Activated CD8-positive, alpha-beta memory T cell treated with anti-CD3 and anti-CD28 coated beads, Interleukin-2, amount 50 U/mL, for 4 hours (primary cell): ENCODE results near the gene ANKRD18A.
"Not testable (repeated sequence)": the region's sequence is repeated elsewhere in the genome, so short reads cannot be mapped to it uniquely, and the experiment has no call there.

Experiments
- DNase-seq: peaks from one replicate; pipeline ENCODE4 v3.0.0-alpha.2; 2020

The ANKRD18A gene

DNA sequence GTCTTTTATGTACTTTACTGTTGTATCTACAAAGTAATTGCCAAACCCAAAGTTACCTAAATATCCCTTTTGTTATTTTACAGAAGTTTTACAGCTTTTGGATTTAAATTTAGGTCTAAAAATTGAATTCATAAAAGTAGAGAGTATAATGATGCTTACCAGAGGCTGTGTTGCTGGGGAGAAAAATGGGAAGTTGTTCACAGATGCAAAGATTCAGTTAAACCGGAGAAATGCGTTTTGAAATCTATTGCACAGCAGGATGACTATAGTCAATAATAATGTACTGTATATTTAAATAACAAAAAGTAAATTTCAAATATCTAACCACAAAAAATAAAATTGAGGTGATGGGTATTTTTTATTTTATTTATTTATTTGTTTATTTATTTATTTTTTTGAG lies 2.6 kb upstream of the ANKRD18A start:
- no peak for DNase-seq

DNA sequence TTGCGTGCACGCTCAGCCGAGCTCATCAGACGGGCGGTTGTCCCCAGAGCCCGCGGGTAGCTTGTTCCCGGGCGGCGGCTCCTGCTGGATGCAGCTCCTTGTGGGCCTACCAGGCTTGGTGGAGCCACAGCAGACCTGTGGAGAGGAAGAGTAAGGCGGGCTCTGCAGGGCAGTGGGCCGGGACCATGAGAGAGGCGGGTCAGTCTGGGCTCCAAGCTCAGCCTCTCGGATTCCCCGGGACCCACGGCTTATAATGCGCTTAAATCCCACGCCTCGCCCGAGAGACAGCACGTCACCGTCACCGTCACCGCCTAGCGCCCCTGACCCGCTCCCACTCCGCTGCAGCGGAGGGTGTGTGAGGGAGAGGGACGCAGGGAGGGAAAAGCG lies 1.9 kb upstream of the ANKRD18A start:
- DNase-seq = no peak

DNA sequence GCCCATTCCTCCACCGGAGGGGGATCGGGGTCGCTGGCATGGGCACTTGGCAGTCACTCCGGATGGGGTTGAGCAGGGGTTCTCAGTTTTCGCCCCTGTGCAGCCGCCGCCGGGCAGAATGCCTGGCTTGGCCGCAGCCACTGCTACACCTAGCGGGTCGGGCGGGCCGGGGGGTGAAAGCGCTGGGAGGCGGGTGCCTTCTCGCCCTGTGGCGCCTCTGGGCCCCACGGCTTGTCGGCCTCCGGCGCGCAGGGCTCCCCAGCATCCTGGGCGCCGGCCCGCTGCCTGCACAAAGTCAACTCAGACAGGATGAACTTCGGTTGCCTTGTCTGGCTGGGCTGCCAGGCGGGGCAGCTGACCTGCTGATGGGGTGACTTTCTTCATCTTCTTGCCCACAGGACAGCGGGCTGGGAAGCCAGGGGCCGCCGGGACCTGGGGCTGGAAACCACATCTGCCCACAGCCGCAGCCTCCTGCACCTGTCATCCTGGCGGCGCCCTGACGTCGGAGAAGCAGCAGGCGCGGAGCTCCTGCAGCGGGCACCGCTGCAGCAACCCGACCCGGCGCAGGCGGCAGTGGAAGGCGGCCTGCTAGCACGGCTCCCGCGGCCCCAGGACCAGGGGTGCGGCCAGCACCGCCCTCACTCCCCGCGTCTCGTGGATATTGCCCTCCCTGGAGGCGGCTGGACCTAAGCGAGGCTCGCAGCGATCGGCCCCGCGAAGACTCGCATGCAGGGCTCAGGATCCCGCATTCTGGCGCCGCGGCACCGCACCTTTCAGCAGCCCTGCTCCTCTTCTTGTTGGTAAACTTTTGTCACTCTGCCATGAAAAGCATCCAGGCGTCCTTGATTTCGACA lies 1.3 kb upstream of the ANKRD18A start:
- peak; percentile 36 for DNase-seq

DNA sequence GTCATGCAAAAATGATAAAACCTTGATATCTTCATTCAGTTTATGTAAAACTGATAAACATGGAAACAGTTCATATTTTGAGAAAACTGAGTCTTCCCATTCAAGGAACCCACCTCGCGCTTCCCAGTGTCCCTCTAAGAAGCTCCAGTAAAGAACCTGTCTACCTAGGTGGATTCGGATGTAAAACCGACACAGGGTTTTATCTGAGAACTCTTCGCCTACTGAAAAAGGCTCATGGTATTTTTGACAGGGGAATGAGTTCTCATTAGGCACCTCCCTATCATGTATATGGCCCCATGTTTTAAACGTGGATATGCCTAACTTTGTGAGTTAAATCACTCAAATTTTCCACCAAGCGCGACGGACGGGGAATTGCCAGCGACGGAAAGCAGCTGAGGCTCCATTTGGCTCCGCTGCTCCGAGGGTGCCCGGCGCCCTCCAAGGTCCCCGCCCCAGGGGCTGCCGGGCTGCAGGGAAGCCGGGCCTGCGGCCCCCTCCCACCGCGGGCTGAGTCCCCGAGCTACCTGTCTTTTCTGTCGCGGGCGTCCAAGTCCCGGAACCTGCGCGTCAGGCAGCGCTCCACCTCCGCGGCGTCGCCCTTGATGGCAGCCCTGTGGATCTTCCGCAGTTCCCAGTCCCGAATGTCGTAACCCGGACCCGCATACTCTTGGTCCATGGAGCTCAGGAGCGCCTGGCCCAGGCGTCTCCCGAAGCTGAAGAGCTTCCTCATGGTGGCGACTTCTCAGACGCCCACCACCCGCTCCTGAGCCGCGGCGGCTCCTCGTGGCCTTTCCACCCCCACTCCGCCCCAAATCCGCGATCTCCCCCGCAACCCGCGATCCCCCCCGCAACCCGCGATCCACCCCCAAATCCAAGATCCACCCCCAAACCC lies 594 bp downstream of the ANKRD18A start:
- DNase-seq = peak; percentile 16

DNA sequence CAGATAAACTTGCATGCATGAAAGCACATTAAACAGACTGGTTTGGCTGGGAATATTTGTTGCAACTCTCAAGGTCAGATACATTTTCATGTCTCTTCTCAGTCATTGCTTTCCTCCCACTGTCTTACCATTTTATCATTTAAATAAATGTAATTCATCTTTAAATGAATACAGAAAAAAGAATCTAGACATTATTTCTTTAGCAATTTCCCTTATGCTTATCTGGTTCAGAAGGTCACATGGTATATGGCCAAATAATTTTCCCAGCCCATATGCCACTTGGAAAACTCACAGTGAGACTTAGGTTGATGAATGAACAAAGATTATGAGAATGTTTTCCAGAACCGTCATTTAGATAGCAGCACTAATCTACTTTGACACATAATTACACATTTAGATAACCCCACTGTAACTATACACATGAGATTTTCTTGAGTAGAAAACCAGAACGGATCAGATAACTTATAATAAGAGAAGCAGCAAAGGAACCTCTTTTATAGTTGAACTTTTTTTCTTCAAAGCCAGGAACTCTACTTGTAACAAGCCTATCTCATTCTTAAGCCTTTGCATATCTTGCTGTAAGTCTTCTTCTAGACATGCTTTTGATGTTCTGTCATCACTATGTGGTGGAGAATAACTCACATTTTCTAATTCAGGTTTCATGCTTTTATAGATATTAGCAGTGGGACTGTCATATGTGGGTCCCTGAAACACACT lies 22.2 kb downstream of the ANKRD18A start:
- not testable (repeated sequence) for DNase-seq

DNA sequence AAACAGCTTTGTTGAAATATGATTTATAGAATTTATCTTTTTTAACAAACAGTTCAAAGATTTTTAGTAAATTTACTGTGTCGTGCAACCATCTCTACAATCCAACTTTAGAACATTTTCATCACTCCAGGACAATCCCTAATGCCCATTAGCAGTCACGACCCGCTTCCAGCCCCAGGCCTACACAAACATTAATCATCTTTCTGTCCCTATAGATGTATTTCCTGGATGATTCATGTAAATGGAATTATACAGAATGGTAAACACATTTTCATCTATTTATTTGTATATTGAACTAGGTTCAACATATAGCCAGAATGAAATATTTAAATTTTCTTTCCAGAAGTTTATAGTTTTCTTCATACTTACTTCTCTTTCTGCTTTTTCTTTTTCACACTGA lies 25.3 kb downstream of the ANKRD18A start:
- DNase-seq = not testable (repeated sequence)

DNA sequence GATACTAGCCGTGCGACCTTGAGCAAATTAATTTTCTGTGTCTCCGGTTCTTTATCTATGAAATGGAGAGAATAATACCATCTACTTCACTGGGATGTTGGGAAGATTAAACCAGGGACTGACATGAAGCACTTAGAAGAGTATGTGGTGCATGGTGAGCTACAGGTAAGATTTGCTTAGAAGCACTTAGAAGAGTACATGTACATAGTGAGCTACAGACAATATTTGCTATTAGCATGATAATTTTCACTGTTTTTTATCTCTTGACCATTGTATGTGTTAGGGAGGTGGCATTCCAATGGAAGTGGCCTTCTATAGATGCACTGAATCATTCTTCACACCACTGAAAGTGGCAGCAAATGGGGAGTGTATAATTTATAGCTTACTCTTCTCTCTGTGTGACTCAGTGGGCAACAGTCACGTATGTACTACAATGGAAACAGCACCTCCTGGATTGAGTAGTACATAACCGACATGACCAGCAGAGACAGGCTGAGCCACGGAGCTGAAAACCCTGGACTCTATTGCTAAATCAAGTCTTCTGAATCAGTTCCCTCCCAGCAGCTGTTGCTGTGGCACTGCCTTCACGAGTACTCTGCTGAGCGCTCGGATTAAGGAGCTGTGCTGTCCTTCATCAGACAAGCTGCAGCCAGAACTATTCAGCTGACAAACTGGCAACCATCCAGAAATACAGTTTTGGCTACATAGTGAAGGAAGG lies 28.9 kb downstream of the ANKRD18A start:
- not testable (repeated sequence) for DNase-seq

DNA sequence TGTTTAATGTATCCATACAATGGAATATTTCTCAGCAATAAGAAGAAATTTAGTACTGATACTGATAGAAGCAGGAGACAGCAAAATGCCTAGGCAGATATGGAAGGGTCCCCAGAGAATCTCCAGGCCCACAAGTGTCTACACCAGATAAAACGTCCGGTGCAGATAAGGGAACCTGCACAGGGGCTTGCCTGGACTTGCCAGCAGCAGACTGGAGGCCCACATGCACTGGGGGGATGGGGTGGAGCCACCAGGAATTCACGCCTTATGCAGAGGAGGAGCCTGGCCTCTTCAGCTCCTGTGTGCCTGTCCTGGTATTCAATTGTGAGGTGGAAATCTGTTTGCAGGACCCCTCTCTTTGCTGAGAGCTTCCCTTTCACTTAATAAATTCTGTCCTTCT lies 36.6 kb downstream of the ANKRD18A start:
- DNase-seq = not testable (repeated sequence)

DNA sequence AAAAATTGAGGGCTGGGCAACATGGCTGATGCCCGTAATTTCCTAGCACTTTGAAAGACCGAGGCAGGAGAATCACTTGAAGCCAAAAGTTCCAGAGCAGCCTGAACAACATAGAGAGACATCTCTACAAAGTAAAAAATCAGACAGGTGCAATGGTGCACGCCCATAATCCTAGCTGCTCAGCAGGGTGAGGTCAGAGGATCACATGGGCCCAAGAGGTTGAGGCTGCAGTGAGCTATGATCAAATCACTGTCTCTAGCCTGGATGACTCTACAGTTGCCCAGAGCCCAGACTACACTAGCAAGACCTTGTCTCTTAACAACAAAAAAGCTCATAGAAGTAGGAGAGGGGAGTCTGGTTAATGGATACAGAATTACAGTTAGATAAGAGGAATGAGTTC lies 40.3 kb downstream of the ANKRD18A start:
- DNase-seq = not testable (repeated sequence)

DNA sequence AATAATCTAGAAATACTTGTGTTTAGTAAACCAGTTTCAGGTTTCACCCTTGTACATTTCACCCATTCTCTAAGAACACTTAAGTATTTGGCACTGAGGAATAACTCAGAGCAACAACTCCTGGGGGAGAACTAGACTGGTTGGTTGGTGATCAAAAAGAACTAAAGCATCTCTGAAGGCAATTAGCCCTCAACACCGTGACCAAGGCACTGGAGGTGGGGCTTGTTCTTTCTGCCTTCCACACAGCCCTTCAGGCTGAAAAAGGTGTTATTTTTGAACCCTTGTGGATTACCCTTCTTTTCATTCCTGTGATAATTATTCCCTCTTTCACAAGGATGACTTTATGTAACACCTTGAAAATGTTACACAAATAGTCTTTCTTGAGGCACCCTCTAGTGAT lies 44.2 kb downstream of the ANKRD18A start:
- not testable (repeated sequence) for DNase-seq

DNA sequence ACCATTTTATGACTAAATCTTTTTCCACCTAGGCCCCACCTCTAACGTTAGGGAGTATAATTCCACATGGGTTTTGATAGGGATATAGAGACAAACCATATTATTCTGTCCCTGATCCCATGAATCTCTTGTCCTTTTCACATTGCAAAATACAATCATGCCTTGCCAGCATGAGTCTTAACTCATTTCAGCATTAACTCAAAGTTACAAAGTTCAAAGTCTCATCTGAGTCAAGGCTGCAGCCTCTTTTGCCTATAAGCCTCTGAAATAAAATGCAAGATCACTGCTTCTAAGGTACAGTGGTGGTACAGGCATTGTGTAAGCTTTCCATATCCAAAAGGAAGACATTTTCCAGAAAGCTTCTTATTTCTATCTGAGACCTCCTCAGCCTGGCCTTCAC lies 54.3 kb downstream of the ANKRD18A start:
- DNase-seq = not testable (repeated sequence)

DNA sequence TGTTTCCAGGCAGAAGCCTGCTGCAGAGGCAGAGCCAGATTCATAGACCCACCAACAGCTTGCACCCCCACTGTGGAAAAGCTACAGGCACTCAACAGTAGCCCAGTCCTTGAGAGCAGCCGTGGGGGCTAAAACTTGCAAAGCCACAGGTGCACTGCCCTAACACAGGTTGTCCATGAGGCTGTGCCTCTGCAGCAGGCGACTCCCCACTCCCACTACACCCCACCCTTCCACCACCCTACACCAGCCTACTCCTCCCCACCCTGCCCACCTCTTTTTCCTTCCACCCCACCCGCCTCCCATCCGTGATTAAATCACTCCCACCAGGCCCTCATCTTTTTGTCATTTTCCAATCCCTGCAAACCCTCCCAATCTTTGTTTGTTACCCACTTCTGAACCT lies 55.2 kb downstream of the ANKRD18A start:
- not testable (repeated sequence) for DNase-seq

DNA sequence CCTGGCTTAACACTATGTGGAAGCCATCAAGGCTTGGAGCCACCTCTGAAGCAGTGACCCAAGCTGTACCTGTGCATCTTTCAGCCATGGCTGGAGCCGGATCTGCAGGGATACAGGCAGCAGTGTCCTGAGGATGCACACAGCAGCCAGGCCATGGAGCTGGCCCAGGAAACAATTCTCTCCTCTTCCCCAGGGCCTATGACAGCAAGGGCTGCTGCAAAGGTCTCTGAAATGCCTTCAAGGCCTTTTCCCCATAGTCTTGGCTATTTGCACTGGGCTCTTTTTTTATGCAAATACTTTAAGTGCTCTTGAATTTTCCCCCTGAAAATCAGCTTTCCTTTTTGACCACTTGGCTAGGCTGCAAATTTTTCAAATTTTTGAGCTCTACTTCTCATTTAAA lies 56.5 kb downstream of the ANKRD18A start:
- not testable (repeated sequence) for DNase-seq

DNA sequence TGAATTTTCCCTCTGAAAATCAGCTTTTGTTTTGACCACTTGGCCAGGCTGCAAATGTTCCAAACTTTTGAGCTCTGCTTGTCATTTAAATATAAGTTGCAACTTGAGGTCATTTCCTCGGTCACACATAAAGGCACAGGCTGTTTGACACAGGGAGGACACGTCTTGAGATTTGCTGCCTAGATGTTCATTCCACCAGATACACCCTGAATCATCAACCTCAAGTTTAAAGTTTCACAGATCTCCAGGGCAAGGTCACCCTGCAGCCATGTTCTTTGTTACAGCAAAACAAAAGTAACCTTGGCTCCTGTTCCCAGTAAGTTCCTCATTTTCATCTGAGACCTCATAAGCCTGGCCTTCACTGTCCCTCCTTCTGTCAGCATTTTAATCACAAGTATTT lies 59.3 kb downstream of the ANKRD18A start:
- not testable (repeated sequence) for DNase-seq

DNA sequence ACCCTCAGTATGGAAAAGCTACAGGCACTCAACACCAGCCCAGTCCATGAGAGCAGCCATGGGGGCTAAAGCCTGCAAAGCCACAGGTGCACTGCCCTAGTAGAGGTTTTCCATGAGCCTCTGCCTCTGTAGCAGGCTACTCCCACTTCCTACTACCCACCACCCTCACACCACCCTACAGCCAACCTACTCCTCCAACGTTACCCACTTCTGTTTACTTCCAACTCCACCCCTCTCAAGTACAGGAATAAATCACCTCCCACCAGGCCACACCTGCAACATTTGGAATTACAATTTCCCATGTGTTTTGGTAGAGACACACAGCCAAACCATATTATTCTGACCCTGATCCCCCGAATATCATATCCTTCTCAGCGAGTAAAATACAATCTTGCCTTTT lies 61.2 kb downstream of the ANKRD18A start:
- not testable (repeated sequence) for DNase-seq

DNA sequence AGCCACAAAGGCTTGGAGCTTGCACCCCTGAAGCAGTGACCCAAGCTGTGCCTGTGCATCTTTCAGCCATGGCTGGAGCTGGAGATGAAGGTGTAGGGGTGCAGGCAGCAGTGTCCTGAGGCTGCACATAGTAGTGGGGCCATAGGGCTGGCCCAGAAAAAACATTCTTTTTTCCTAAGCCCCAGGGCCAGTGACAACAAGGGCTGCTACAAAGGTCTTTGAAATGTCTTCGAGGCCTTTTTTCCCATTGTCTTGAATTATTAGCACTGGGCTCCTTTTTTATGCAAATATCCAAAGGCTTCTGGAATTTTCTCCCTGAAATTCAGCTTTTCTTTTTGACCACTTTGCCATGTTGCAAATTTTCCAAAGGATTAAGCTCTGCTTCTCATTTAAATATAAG lies 62.6 kb downstream of the ANKRD18A start:
- DNase-seq = not testable (repeated sequence)

DNA sequence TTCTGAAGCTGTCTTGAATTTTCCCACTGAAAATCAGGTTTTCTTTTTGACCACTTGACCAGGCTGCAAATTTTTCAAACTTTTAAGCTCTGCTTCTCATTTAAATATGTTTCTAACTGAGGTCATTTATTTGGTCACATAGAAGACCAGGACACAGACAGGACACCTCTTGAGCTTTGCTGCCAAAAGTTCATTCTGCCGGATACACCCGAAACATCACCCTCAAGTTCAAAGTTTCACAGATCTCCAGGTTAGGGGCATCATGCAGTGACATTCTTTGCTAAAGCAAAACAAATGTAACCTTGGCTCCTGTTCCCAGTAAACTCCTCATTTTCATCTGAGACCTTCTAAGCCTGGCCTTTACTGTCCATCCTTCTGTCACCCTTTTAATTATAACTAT lies 65.4 kb downstream of the ANKRD18A start:
- not testable (repeated sequence) for DNase-seq

DNA sequence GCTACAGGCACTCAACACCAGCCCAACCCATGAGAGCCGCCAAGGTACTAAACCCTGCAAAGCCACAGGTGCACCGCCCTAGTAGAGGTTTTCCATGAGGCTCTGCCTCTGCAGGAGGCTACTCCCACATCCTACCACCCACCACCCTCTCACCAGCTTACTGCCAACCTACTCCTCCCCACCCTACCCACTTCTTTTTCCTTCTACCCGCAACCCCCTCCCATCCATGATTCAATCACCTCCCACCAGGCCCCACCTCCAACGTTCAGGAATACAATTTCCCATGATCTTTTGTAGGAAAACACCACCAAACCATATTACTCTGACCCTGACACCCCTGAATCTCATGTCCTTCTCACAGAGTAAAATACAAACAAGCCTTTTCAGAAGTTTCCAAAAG lies 67.4 kb downstream of the ANKRD18A start:
- not testable (repeated sequence) for DNase-seq

DNA sequence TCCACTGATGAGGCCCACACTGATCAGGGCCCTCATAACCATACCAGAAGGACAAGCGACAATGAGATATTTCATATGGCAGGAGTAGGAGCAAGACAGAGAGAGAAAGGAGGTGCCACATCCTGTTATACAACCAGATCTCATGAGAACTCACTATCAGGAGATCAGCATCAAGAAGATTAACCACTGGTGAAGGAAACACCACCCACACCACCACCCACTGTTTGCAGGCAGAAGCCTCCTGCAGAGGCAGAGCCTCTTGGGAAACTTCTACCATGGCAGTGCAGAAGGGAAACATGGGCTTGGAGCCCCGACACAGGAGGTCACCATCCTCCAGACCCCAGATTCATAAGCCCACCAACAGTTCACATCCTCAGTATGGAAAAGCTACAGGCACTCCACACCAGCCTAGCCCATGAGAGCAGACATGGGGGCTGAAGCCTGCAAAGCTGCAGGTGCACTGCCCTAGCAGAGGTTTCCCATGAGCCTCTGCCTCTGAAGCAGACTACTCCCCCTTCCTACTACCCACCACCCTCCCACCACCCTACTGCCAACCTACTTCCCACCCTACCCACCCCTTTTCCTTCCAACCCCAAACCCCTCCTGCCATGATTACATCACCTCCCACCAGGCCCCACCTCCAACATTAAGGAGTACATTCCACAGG lies 73.8 kb downstream of the ANKRD18A start:
- not testable (repeated sequence) for DNase-seq

DNA sequence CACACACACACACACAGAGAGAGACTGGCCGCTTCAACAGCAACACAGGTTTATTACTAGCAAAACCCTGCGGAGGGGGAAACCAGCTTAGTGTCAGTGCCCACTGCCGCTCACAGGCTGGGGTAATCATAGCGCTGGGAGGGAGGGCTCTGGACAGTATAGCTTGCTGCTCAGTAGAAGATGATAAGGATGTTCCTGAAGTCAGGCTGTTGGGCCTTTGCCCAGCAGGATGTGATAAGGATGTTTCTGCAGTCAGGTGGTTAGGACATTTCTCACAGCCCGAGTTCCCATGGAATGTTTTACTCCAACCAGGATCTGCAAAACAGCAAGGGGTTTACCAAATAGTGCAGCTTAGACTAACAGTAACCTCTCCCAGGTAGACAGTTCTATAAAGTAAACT lies 79.9 kb downstream of the ANKRD18A start:
- DNase-seq = not testable (repeated sequence)

DNA sequence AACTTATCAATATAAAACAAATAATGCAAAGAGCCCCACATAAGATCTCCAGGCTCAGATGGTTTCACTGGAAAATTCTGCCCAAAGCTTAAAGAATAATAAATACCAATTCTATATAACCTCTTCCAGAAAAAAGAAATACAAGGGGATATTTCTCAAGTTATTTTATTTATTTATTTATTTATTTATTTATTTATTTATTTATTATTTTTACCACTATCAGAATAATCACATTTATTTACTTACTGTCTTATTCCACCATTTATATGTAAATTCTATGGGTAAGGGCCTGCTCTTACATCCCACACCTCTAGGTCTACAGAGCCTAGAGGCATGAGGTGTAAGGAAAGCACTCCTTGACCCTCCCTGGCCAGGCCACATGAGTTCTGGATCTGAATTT lies 91.1 kb downstream of the ANKRD18A start:
- DNase-seq = no peak

DNA sequence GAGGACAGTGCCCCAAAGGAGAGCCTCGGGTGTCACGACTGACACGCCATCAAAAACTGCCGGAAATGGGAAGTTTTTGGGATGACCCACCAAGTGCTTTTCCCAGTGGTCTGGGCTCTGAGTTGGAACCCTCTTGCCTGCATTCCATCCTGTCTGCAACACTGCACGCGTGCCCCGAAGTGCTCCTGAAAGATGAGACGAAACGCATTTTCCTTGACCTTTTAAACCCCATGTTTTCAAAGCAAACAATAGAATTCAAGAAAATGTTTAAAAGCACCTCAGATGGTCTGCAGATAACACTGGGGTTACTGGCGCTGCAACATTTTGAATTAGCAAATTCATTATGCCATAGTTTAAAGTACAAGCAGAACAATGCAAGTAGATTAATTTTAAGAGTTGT lies 92.9 kb downstream of the ANKRD18A start:
- DNase-seq = no peak
